ENCODE measurements around the gene NPLOC4.

DNA sequence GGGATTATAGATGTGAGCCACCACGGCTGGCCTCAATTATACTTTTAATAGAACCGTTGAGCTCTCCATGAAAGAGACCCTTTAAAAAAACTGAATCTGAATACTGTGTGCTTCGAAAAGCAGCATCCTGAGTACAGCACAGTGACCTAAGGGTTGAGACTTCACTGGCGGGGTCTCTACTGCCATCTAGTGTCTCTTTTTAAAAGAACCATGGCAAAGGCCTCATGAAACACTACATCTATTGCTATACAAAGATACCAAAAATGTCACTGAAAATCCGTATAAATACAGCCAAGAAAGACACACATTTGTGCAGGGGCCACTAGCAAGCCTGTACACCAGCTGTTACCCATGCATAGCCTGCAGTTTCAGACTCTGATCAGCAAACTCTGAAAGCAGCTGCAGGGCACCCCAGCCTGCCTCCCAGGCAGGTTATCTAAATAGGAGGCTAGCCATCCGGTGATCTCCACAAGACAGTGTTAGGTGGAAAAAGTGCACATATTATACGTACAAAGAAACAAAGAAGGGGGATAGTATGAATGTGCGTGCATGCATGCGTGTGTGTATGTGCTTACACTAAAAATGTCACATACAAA, 35.3 kb downstream of the NPLOC4 start:
- TF ChIP-seq EZH2 (IDR thresholded peaks at IDR 0.05; ENCODE audit: insufficient read depth, poor library complexity, severe bottlenecking) (no peak), EZH2phosphoT487 (IDR thresholded peaks at IDR 0.05; ENCODE audit: insufficient read depth, low read depth) (no peak)

Measured in GM23248 (cell line).